GM18867 (cell line): Measurements from ENCODE around the gene STX11.
"Not testable (repeated sequence)": the region's sequence is repeated elsewhere in the genome, so short reads cannot be mapped to it uniquely, and the experiment has no call there.

ENCODE experiments used
- ATAC-seq: cut with Tn5 transposase; IDR thresholded peaks from one replicate; pipeline ENCODE4 v1.9.1; 2021; ENCODE audit warnings: mild to moderate bottlenecking, moderate library complexity; ENCODE audit not compliant: unreplicated experiment

STX11 gene

GRCh38 chr6:144171406-144171805 lies 21.1 kb downstream of the STX11 start:
- ATAC-seq: no peak

- ATAC-seq: no peak
These were observed 23.7 kb downstream of the STX11 start for GRCh38 chr6:144174006-144174405.

GRCh38 chr6:144176043-144176442 lies 25.7 kb downstream of the STX11 start:
- ATAC-seq: no peak

- ATAC-seq: no peak
These were observed 27.4 kb downstream of the STX11 start for GRCh38 chr6:144177726-144178125.

DNA sequence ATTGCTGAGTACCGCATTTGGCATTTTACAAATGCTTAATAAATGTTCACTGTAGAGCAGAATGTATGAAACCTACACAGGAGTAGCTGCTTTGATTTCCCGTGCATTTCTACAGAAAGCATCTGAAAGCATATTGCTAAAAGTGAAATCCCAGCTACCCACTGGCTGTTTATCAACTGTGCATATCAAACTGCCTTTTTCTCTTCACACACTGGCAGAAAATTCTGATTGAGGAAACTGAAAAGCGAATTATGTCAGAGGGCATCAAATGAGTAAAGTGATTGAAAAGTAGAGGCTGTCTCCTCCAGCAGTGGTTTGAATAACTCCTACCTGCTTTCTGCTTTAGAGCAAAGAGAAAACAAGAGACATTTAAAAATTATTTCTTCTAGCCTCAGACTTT lies 28.0 kb downstream of the STX11 start:
- no peak for ATAC-seq

- no peak for ATAC-seq
These were observed 28.9 kb downstream of the STX11 start for GRCh38 chr6:144179237-144179636.

GRCh38 chr6:144179828-144180227 lies 29.5 kb downstream of the STX11 start:
- ATAC-seq: no peak

DNA sequence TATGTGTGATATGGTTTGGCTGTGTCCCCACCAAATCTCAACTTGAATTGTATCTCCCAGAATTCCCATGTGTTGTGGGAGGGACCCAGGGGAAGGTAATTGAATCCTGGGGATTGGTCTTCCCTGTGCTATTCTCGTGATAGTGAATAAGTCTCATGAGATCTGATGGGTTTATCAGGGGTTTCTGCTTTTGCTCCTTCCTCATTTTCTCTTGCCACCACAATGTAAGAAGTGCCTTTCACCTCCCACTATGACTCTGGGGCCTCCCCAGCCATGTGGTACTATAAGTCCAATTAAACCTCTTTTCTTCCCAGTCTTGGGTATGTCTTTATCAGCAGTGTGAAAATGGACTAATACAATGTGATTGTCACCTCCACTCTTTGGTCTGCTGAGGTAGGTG lies 30.0 kb downstream of the STX11 start:
- ATAC-seq: not testable (repeated sequence)

DNA sequence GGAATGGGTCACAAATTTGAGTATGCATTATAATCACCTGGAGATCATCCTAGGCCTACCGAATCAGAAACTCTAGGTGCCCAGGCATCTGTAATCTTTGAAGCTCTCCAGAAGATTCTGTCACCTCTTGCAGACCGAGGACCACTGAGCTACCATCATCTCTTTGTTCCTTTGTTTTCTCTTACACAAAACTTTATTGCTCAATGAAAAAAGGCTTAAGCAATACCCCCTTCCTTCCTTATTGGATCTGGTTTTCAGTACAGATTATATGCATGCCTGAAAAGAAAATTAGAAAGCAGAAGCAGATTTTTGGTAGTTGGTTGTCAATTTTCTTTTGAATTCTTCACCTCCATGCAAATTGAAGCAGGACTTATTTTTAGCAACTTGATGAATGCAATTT lies 31.3 kb downstream of the STX11 start:
- ATAC-seq: no peak

GRCh38 chr6:144184186-144184585 lies 33.9 kb downstream of the STX11 start:
- ATAC-seq: not testable (repeated sequence)

DNA sequence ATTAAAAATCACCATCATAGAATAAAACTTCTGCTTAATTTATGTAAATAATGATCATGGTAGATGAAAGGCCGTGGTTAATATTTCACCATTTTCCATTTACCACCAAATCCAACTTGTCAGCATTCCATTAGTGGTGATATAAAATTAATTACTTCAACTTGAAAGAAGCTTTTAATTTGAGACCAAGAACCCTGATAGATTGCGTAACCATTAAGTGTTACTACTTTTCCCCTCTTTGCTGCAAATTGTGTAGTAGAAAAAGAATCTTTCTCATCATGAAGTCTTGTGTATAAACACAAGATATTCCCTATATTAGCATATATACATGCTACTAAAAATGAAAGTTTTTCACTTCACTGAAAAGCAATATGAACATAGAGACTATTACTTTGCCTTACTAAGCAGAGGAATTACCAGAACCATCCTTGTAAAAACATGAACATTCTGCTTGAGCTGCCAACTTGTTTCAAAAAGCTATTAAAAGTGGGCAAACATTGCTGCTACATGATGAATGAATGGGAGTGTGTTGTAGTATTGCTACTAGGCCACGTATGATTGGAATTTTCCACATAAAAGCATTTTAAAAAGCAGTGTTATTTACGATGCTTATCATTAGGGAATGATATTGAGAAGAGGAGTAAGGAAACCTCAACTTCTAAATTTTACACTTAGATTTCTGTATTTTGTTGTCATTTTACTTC lies 35.0 kb downstream of the STX11 start:
- no peak for ATAC-seq

DNA sequence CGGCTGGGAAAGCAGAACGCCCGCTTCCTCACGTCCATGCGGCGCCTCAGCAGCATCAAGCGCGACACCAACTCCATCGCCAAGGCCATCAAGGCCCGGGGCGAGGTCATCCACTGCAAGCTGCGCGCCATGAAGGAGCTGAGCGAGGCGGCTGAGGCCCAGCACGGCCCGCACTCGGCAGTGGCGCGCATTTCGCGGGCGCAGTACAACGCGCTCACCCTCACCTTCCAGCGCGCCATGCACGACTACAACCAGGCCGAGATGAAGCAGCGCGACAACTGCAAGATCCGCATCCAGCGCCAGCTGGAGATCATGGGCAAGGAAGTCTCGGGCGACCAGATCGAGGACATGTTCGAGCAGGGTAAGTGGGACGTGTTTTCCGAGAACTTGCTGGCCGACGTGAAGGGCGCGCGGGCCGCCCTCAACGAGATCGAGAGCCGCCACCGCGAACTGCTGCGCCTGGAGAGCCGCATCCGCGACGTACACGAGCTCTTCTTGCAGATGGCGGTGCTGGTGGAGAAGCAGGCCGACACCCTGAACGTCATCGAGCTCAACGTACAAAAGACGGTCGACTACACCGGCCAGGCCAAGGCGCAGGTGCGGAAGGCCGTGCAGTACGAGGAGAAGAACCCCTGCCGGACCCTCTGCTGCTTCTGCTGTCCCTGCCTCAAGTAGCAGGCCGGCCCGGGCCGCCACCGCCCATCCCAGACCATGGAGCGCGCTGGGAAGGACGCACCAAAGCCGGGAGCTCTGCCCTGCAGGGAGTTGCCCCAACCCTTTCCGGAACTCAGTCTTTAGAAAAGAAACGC lies 36.7 kb downstream of the STX11 start:
- ATAC-seq: no peak

- ATAC-seq: no peak
These were observed 39.0 kb downstream of the STX11 start for GRCh38 chr6:144189351-144189750.

DNA sequence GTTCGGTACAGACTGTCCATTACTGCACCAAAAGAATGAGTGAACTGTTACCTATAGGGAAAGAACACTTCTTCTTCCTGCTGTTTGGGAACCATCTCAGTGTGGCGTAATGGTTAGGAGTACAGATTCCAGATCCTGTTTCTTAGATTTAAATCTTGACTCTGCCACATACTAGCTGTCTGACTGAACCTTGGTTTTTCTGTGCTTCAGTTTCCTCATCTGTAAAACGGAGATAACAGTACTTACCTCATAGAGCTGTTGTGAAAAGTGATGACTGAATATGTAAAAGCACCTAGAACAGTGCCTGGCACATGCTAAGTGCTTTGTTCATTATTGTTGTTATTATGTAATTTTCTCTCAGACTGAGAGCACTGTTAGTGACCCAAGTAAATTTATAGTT lies 39.8 kb downstream of the STX11 start:
- ATAC-seq: no peak

- no peak for ATAC-seq
These were observed 40.3 kb downstream of the STX11 start for GRCh38 chr6:144190593-144190992.

- no peak for ATAC-seq
These were observed 42.9 kb downstream of the STX11 start for GRCh38 chr6:144193181-144193580.

DNA sequence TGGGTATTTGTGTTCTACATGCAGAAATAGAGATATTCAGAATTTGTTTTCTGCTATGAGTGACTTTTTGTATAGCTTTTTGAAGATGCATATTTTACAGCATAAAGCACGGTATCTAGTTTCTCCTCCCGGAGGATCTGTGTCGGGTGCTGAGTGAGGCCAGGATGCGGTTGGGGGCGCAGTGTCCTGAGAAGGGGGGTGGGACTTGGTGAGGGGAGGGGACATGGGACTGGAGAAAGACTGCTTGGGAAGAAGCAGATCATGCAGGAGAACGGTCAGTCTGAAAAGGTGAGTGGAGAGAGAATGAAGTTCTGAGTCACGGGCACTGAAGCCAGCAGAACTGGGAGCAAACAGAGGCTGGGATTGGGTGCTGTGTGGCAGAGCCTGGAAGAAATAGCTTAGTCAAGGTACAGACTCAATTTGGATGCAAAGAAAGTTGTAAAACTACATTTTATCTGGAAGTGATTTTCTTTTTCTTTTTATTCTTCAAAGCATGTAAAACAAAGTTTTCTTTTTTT lies 44.0 kb downstream of the STX11 start:
- ATAC-seq: no peak

- ATAC-seq: no peak
These were observed 45.5 kb downstream of the STX11 start for GRCh38 chr6:144195671-144196270.

DNA sequence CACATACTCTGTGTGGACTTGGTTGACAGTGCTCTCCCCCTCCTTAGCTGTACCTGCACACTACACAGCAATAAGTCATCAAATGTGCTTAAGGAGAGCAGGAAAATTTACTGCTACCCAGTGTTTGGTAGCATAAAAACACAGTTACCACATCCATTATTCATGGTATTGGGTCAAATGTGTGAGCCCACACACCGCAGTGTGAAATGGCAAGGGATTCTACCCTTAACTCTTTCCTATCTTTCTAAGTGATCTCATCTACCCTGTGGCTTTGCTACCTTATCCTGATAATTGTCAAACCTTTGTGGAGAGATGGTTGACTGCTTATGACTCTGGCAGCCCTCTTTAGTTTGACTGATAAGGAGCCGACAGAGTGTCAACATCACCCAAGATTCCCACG lies 47.6 kb downstream of the STX11 start:
- ATAC-seq: no peak

DNA sequence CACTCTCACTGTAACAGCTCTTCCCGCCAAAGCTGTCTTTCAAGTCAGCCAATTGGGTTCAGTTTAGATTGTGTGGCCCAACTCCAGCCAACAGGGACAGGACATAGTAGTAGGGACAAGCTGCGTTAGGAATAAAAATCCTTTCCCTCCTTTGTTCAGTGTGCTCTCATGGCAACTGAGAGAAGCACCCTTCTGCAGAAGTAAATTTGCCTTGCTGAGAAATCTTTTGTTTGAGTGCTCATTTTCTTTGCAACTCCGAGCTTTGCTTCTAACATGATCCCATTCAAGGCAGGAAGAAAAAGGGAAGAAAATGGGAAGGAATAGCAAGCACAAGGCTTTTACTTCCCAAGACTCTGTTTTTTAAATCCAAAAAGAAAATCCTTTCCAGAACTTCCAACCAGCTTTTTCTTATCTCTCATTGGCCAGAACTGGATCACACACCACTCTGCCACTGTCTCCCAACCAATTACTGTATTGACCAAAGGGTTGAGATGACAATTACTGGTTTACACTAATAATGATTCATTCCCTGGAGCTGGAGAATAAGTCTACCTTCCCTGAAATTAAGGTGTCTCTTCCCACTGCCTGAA lies 52.7 kb downstream of the STX11 start:
- no peak for ATAC-seq

DNA sequence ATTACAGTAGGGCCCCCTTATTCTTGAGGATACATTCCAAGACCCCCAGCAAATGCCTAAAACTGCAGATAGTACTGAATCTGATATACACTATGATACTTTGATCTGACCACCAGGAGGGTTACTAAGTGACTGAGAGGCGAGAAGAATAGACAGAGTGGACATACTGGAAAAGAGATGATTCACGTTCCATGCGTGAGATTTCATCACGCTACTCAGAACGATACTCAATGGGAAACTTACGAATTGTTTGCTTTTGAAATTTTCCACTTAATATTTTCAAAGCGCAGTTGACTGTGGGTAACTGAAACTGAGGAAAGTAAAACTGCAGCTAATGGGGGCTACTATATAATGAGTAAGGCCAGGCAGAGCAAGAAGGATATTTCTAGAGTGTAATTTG lies 60.8 kb downstream of the STX11 start:
- ATAC-seq: no peak
